ENCODE measurements around the gene GLO1.

GLO1 gene

GRCh38 chr6:38638941-38639497 is 63.9 kb downstream of the GLO1 start:
- TF ChIP-seq EZH2phosphoT487 (IDR thresholded peaks at IDR 0.05; ENCODE audit: low read length) (no peak), EZH2 (optimal IDR thresholded peaks at IDR 0.05; ENCODE audit: low read depth, low read length) (no peak), CTCF (IDR thresholded peaks at IDR 0.05; ENCODE audit: low read length) (no peak)
- H3K4me3 ChIP-seq (ENCODE audit: low read length) = peak overlapping the region; percentile 98
- peak overlapping the region; percentile 59 for H3K4me2 ChIP-seq (ENCODE audit: low read depth, low read length)
- no peaks in the 10 kb centered on the region for H3K4me1 ChIP-seq (ENCODE audit: low read length)
- no peaks in the 10 kb centered on the region for H3K9me2 ChIP-seq (replicated peaks; ENCODE audit: insufficient read depth, low read length)
- H3K36me3 ChIP-seq (replicated peaks; ENCODE audit: insufficient read depth, low read length) = no peaks in the 10 kb centered on the region
- H2AFZ ChIP-seq (ENCODE audit: low read length) = peak overlapping the region; percentile 100
- H3K9ac ChIP-seq (ENCODE audit: low read length) = peak overlapping the region; percentile 88
- DNase-seq = peak; percentile 18
- H3K79me2 ChIP-seq (ENCODE audit: low read length) = no peaks in the 10 kb centered on the region
- H3K9me3 ChIP-seq (replicated peaks; ENCODE audit: insufficient read depth, low read length) = no peaks in the 10 kb centered on the region
- H3K27me3 ChIP-seq (replicated peaks; ENCODE audit: insufficient read depth, low read length) = no peaks in the 10 kb centered on the region
- H3F3A ChIP-seq (ENCODE audit: insufficient read depth, low read length) = peaks cover 3% of the 10 kb centered on the region; the same call in 1 of the 2 replicates
- H3K27ac ChIP-seq (ENCODE audit: low read length) = peak overlapping the region; percentile 79; the same call in 1 of the 2 replicates
- no peaks in the 10 kb centered on the region for H4K20me1 ChIP-seq (ENCODE audit: insufficient read depth, low read length)

- Histone ChIP-seq H3K27ac (ENCODE audit: low read length) (no peak overlapping the region), H3K9me3 (replicated peaks; ENCODE audit: insufficient read depth, low read length) (no peaks in the 10 kb centered on the region), H3K79me2 (ENCODE audit: low read length) (no peaks in the 10 kb centered on the region)
Measured at GRCh38 chr6:38637756-38638155, 65.2 kb downstream of the GLO1 start.

GRCh38 chr6:38636027-38636426 is 66.9 kb downstream of the GLO1 start:
- Histone ChIP-seq H3K4me3 (ENCODE audit: low read length) (no peak overlapping the region), H3K9ac (ENCODE audit: low read length) (no peak overlapping the region), H2AFZ (ENCODE audit: low read length) (no peak overlapping the region), H3K9me2 (replicated peaks; ENCODE audit: insufficient read depth, low read length) (no peaks in the 10 kb centered on the region), H3K79me2 (ENCODE audit: low read length) (no peaks in the 10 kb centered on the region), H3F3A (ENCODE audit: insufficient read depth, low read length) (peaks cover 3% of the 10 kb centered on the region; the same call in 1 of the 2 replicates), H3K9me3 (replicated peaks; ENCODE audit: insufficient read depth, low read length) (no peaks in the 10 kb centered on the region), H3K27ac (ENCODE audit: low read length) (no peak overlapping the region), H4K20me1 (ENCODE audit: insufficient read depth, low read length) (no peaks in the 10 kb centered on the region), H3K27me3 (replicated peaks; ENCODE audit: insufficient read depth, low read length) (no peaks in the 10 kb centered on the region), H3K4me1 (ENCODE audit: low read length) (no peaks in the 10 kb centered on the region), H3K36me3 (replicated peaks; ENCODE audit: insufficient read depth, low read length) (no peaks in the 10 kb centered on the region), H3K4me2 (ENCODE audit: low read depth, low read length) (no peak overlapping the region)
- no peak for DNase-seq
- TF ChIP-seq EZH2 (optimal IDR thresholded peaks at IDR 0.05; ENCODE audit: low read depth, low read length) (no peak), EZH2phosphoT487 (IDR thresholded peaks at IDR 0.05; ENCODE audit: low read length) (no peak), CTCF (IDR thresholded peaks at IDR 0.05; ENCODE audit: low read length) (no peak)

More at GRCh38 chr6:38637756-38638155, 65.2 kb downstream of the GLO1 start:
- no peaks in the 10 kb centered on the region for H4K20me1 ChIP-seq (ENCODE audit: insufficient read depth, low read length)
- DNase-seq = no peak
- no peaks in the 10 kb centered on the region for H3K36me3 ChIP-seq (replicated peaks; ENCODE audit: insufficient read depth, low read length)
- no peak overlapping the region for H3K4me3 ChIP-seq (ENCODE audit: low read length)
- no peaks in the 10 kb centered on the region for H3K27me3 ChIP-seq (replicated peaks; ENCODE audit: insufficient read depth, low read length)
- H3K4me1 ChIP-seq (ENCODE audit: low read length) = no peaks in the 10 kb centered on the region
- TF ChIP-seq EZH2 (optimal IDR thresholded peaks at IDR 0.05; ENCODE audit: low read depth, low read length) (no peak), EZH2phosphoT487 (IDR thresholded peaks at IDR 0.05; ENCODE audit: low read length) (no peak), CTCF (IDR thresholded peaks at IDR 0.05; ENCODE audit: low read length) (no peak)
- H3K9me2 ChIP-seq (replicated peaks; ENCODE audit: insufficient read depth, low read length) = no peaks in the 10 kb centered on the region
- no peak overlapping the region for H3K9ac ChIP-seq (ENCODE audit: low read length)
- peaks cover 3% of the 10 kb centered on the region; the same call in 1 of the 2 replicates for H3F3A ChIP-seq (ENCODE audit: insufficient read depth, low read length)
- no peak overlapping the region for H2AFZ ChIP-seq (ENCODE audit: low read length)
- H3K4me2 ChIP-seq (ENCODE audit: low read depth, low read length) = no peak overlapping the region
